ENCODE results near the gene CADPS2.

The CADPS2 gene

GRCh38 chr7:122430710-122431109 lies 455.6 kb downstream of the CADPS2 start:
- no peaks in the 10 kb centered on the region for H3K27me3 ChIP-seq (ENCODE audit: insufficient read depth, low read length, poor library complexity, severe bottlenecking)
- no peak overlapping the region for H3K4me3 ChIP-seq (ENCODE audit: low read length, poor library complexity, severe bottlenecking)
- H2AFZ ChIP-seq (ENCODE audit: low read length), result no peak overlapping the region
- no peak overlapping the region for H3K4me2 ChIP-seq (ENCODE audit: low read depth, low read length, poor library complexity, severe bottlenecking)
- no peaks in the 10 kb centered on the region for H3K9me3 ChIP-seq (ENCODE audit: insufficient read depth, low read depth, low read length)
- H3K9me2 ChIP-seq (replicated peaks; ENCODE audit: low read depth, low read length), result no peaks in the 10 kb centered on the region
- H3K9ac ChIP-seq (ENCODE audit: low read depth, low read length, poor library complexity, severe bottlenecking), result no peak overlapping the region
- TF ChIP-seq EZH2phosphoT487 (IDR thresholded peaks at IDR 0.05; ENCODE audit: borderline replicate concordance), result no peak
- no peak for TF ChIP-seq CTCF (conservative IDR thresholded peaks at IDR 0.05; ENCODE audit: low read length)
- no peaks in the 10 kb centered on the region for H3K79me2 ChIP-seq (ENCODE audit: insufficient read depth, low read length)
- no peaks in the 10 kb centered on the region for H3K4me1 ChIP-seq (ENCODE audit: insufficient read depth, low read length, poor library complexity, severe bottlenecking)
- H3F3A ChIP-seq (ENCODE audit: low read depth), result no peaks in the 10 kb centered on the region
- H4K20me1 ChIP-seq (ENCODE audit: insufficient read depth, low read length, poor library complexity, severe bottlenecking), result no peaks in the 10 kb centered on the region
- no peaks in the 10 kb centered on the region for H3K36me3 ChIP-seq (ENCODE audit: insufficient read depth, low read length)

- Histone ChIP-seq H3K79me2 (ENCODE audit: insufficient read depth, low read length) (no peaks in the 10 kb centered on the region), H3F3A (ENCODE audit: low read depth) (no peaks in the 10 kb centered on the region), H3K36me3 (ENCODE audit: insufficient read depth, low read length) (no peaks in the 10 kb centered on the region), H3K4me3 (ENCODE audit: low read length, poor library complexity, severe bottlenecking) (no peak overlapping the region), H3K9me3 (ENCODE audit: insufficient read depth, low read depth, low read length) (no peaks in the 10 kb centered on the region), H3K9ac (ENCODE audit: low read depth, low read length, poor library complexity, severe bottlenecking) (no peak overlapping the region), H3K4me2 (ENCODE audit: low read depth, low read length, poor library complexity, severe bottlenecking) (no peak overlapping the region), H4K20me1 (ENCODE audit: insufficient read depth, low read length, poor library complexity, severe bottlenecking) (no peaks in the 10 kb centered on the region), H2AFZ (ENCODE audit: low read length) (no peak overlapping the region), H3K4me1 (ENCODE audit: insufficient read depth, low read length, poor library complexity, severe bottlenecking) (no peaks in the 10 kb centered on the region), H3K27me3 (ENCODE audit: insufficient read depth, low read length, poor library complexity, severe bottlenecking) (no peaks in the 10 kb centered on the region), H3K9me2 (replicated peaks; ENCODE audit: low read depth, low read length) (no peaks in the 10 kb centered on the region)
- TF ChIP-seq EZH2phosphoT487 (IDR thresholded peaks at IDR 0.05; ENCODE audit: borderline replicate concordance), result no peak
- TF ChIP-seq CTCF (conservative IDR thresholded peaks at IDR 0.05; ENCODE audit: low read length), result no peak
Measured at GRCh38 chr7:122429926-122430325, 456.3 kb downstream of the CADPS2 start.

- Histone ChIP-seq H3K4me3 (ENCODE audit: low read length, poor library complexity, severe bottlenecking) (no peak overlapping the region), H3K9ac (ENCODE audit: low read depth, low read length, poor library complexity, severe bottlenecking) (no peak overlapping the region), H3K4me1 (ENCODE audit: insufficient read depth, low read length, poor library complexity, severe bottlenecking) (no peaks in the 10 kb centered on the region), H3F3A (ENCODE audit: low read depth) (no peaks in the 10 kb centered on the region), H3K4me2 (ENCODE audit: low read depth, low read length, poor library complexity, severe bottlenecking) (no peak overlapping the region), H3K27me3 (ENCODE audit: insufficient read depth, low read length, poor library complexity, severe bottlenecking) (no peaks in the 10 kb centered on the region), H3K36me3 (ENCODE audit: insufficient read depth, low read length) (no peaks in the 10 kb centered on the region), H3K79me2 (ENCODE audit: insufficient read depth, low read length) (no peaks in the 10 kb centered on the region), H2AFZ (ENCODE audit: low read length) (no peak overlapping the region), H3K9me3 (ENCODE audit: insufficient read depth, low read depth, low read length) (no peaks in the 10 kb centered on the region), H4K20me1 (ENCODE audit: insufficient read depth, low read length, poor library complexity, severe bottlenecking) (no peaks in the 10 kb centered on the region), H3K9me2 (replicated peaks; ENCODE audit: low read depth, low read length) (no peaks in the 10 kb centered on the region)
- TF ChIP-seq CTCF (conservative IDR thresholded peaks at IDR 0.05; ENCODE audit: low read length) (no peak), EZH2phosphoT487 (IDR thresholded peaks at IDR 0.05; ENCODE audit: borderline replicate concordance) (no peak)
Measured at GRCh38 chr7:122425731-122426130, 460.5 kb downstream of the CADPS2 start.

Data from Loucy (cell line).